HCT116 (cell line): Measurements from ENCODE around the gene TXNL1.
A peak's percentile ranks its signal among the peaks of the same experiment; 100 is the strongest.

ENCODE experiments used
- CTCF ChIP-seq, 3 experiments: fragments of 200-600 bp in 1 of 3; sonication (generic) in 1 of 3; IDR thresholded peaks in 2 of 3; conservative IDR thresholded peaks in 1 of 3; 2 replicates each; pipeline ENCODE4 v1.5.1; 2012 to 2017; ENCODE audit warnings: low read depth in 2 of 3, low read length in 2 of 3, antibody characterized with exemption in 1 of 3, borderline replicate concordance in 1 of 3, control low read depth in 1 of 3, mild to moderate bottlenecking in 1 of 3, mixed read lengths in 1 of 3, mixed run types in 1 of 3, moderate library complexity in 1 of 3; ENCODE audit not compliant: insufficient read depth in 1 of 3
- EZH2 ChIP-seq: fragments of 200-600 bp; sonication (generic); IDR thresholded peaks from 2 replicates; pipeline ENCODE4 v1.6.1; 2017; ENCODE audit warnings: antibody characterized with exemption, mixed run types
- EZH2phosphoT487 ChIP-seq: fragments of 200-600 bp; IDR thresholded peaks from 2 replicates; pipeline ENCODE4 v1.6.1; 2018; ENCODE audit warnings: antibody characterized with exemption, borderline replicate concordance
- POLR2A ChIP-seq: IDR thresholded peaks from 2 replicates; pipeline ENCODE4 v1.7.0; 2011; ENCODE audit warnings: borderline replicate concordance; ENCODE audit not compliant: insufficient read depth, insufficient read length; ENCODE audit errors: extremely low read depth
- POLR2AphosphoS5 ChIP-seq: IDR thresholded peaks from 2 replicates; pipeline ENCODE4 v1.6.1; 2011; ENCODE audit warnings: mild to moderate bottlenecking, low read depth, low read length, moderate library complexity
- RAD21 ChIP-seq: IDR thresholded peaks from 2 replicates; pipeline ENCODE4 v1.6.1; 2012; ENCODE audit warnings: low read depth, mild to moderate bottlenecking
- SRF ChIP-seq: IDR thresholded peaks from 2 replicates; pipeline ENCODE4 v1.6.1; 2012; ENCODE audit warnings: low read depth
- TCF7L2 ChIP-seq: IDR thresholded peaks from 2 replicates; pipeline ENCODE4 v1.7.0; 2011; ENCODE audit warnings: borderline replicate concordance, inconsistent platforms; ENCODE audit not compliant: insufficient read depth, insufficient read length; ENCODE audit errors: extremely low read depth
- TF ChIP-seq, protein P1 (sequence below): IDR thresholded peaks from 2 replicates; pipeline ENCODE4 v1.6.1; 2012

- TF ChIP-seq TCF7L2 (peak; percentile 59), SRF (peak; percentile 54; the same call in 1 of the 2 replicates), CTCF (IDR thresholded peaks at IDR 0.05 in 2 of 3, conservative IDR thresholded peaks at IDR 0.05 in 1 of 3; ENCODE audit: borderline replicate concordance in 1 of 3, insufficient read depth in 1 of 3, low read depth in 2 of 3, low read length in 2 of 3) (no peak), POLR2AphosphoS5 (peak; percentile 69), RAD21 (no peak), EZH2phosphoT487 (no peak), POLR2A (no peak), EZH2 (no peak)
- TF ChIP-seq, protein P1, sequence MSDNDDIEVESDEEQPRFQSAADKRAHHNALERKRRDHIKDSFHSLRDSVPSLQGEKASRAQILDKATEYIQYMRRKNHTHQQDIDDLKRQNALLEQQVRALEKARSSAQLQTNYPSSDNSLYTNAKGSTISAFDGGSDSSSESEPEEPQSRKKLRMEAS, result no peak
Observed at GRCh38 chr18:56650944-56651770, 12.8 kb upstream of the TXNL1 start, which contains the start of gene WDR7.
